Retinal pigment epithelial cell (primary cell): ENCODE measurements around the gene FGF14.

Experiments used
- DNase-seq: peaks from one replicate; pipeline ENCODE4 v3.0.0-alpha.2; 2010; ENCODE audit warnings: low read depth
- H3K4me3 ChIP-seq: 2 replicates; pipeline ENCODE4 v1.5.1; 2011; ENCODE audit warnings: mild to moderate bottlenecking, low read length, control low read depth, moderate library complexity
- CTCF ChIP-seq: conservative IDR thresholded peaks from 2 replicates; pipeline ENCODE4 v1.5.1; 2011; ENCODE audit warnings: low read depth, low read length, control low read depth, inconsistent platforms

The FGF14 gene

GRCh38 chr13:102244607-102245227 lies 157.1 kb downstream of the FGF14 start:
- no peak for TF ChIP-seq CTCF
- DNase-seq: no peak

GRCh38 chr13:102240110-102240509 lies 161.7 kb downstream of the FGF14 start:
- no peak for TF ChIP-seq CTCF
- no peak overlapping the region for H3K4me3 ChIP-seq
- no peak for DNase-seq

More at GRCh38 chr13:102244607-102245227, 157.1 kb downstream of the FGF14 start:
- H3K4me3 ChIP-seq: no peak overlapping the region

DNA sequence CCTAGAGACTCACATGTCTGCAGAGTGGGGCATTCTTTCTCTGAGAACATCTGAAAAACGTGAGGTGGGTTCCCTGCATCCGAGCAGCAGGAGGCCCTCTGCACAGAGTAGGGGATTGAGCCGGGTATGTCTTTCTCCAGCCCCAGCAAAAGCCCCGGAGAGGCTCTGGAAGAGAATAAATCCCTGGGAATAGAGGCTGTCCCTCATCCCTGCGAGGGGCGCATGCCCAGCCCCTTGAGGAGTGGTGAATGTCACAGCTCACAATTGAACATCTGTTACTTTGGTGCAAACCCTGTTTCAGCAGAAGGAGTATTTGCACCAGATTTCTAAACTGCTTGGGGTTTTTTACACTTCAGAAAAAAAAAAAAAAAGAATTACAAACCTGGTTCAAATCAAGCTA lies 164.6 kb downstream of the FGF14 start:
- no peak for DNase-seq
- no peak for TF ChIP-seq CTCF

DNA sequence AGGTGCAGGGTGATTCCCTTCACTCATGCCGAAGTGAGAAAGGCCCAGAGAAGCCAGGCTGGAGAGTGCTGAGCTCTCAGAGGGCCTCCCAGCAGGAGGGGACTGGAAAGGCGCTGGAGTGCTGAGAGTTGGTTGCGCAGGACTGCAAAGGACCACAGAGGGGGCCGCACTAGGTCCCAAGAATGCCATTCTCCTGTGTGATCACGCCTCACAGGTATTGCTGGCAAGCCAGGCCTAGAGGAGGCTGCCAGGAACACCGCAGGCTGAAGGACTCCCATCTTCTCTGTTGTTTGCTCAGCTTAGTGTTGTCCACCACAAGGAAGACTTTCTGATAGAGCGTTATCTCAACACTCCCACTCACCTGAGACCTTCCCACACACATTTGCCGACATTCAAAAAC lies 165.0 kb downstream of the FGF14 start:
- DNase-seq: no peak
- no peak for TF ChIP-seq CTCF
- no peak overlapping the region for H3K4me3 ChIP-seq

More for the DNA sequence above, 164.6 kb downstream of the FGF14 start:
- H3K4me3 ChIP-seq: no peak overlapping the region

DNA sequence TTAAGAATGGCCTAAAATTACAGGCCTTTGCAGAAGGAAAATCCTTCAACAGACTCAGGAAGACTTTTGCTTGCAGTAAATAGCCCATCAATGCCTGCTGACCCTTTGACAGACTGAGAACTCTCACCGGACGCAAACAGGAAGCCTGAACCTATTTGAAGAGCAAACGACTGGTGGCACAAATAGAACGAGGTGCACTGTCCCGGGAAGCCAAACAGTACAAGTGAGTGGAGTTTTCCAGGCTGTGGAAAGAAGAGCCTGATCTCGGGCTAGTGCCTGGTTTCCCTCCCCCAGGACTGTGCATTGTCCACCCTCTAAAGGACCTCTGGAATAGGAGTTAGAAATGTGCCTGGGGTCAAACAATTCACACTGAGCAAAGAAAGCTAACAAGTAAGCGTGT lies 165.5 kb downstream of the FGF14 start:
- no peak for DNase-seq
- no peak overlapping the region for H3K4me3 ChIP-seq
- TF ChIP-seq CTCF: no peak

GRCh38 chr13:102235689-102236088 lies 166.2 kb downstream of the FGF14 start:
- H3K4me3 ChIP-seq: no peak overlapping the region
- no peak for TF ChIP-seq CTCF
- no peak for DNase-seq

- H3K4me3 ChIP-seq: no peak overlapping the region
- DNase-seq: no peak
- TF ChIP-seq CTCF: no peak
Measured at GRCh38 chr13:102234618-102235017, 167.2 kb downstream of the FGF14 start.
